Inflammatory macrophage (primary cell): ENCODE measurements around the gene TSPAN16.
"Not testable (repeated sequence)": the region's sequence is repeated elsewhere in the genome, so short reads cannot be mapped to it uniquely, and the experiment has no call there.

Experiments
- DNase-seq, 2 donors: peaks; one replicate each; pipeline ENCODE4 v3.0.0-alpha.2; 2020 to 2022

TSPAN16 gene

GRCh38 chr19:11346104-11346940 lies 50.4 kb downstream of the TSPAN16 start, which contains the start of the genes CCDC159 and TMEM205:
TSS of gene CCDC159 (plus strand) at chr19:11346519. CDS start at chr19:11346607, 88 bp downstream.
TSS of gene TMEM205 (minus strand) at chr19:11346268. CDS start at chr19:11345619, 649 bp downstream.
- DNase-seq = peak; percentile 100

GRCh38 chr19:11347546-11348039 lies 51.6 kb downstream of the TSPAN16 start:
- DNase-seq = no peak

DNA sequence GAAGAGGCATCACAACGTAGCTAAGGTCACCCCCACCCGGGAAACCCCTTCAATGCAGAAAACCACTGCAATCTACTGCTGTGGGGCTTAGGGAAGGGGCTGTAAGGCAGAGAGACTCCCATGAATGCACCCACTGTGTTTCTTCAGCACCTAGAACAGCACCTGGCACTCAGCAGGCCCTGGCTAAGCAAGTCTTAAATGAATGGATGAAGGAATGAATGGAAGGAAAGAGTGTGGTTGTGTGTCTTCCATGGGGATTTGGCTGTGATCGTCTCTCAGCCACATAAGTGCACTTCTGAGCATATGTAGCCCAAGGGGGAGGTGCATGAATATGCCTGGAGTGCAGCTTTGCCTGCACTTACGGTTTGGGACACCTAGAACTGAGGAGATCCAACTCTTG lies 53.2 kb downstream of the TSPAN16 start:
- DNase-seq = no peak

GRCh38 chr19:11354102-11354501 lies 58.1 kb downstream of the TSPAN16 start:
- not testable (repeated sequence) for DNase-seq

- DNase-seq = peak; percentile 92 to 93
These were observed 59.5 kb downstream of the TSPAN16 start, which contains the start of gene PLPPR2 for GRCh38 chr19:11355160-11356073. TSS of gene PLPPR2 (plus strand) at chr19:11355432. CDS start at chr19:11357674, 2,242 bp downstream.

DNA sequence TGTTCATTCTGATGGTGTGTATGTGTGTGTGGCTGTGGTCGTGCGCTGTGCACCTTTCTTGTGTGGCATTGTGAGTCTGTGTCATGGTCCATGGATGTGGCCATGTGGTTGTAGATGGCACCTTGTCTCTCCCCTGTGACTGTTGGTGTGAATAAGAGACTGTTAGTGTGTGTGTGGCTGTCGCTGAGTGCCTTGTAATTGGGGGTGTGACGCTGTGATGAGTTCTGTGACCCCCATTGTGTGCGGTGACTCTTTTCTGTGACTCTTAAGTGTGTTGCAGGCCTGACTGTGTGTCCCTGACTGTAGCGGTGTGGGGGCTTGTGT lies 60.1 kb downstream of the TSPAN16 start:
- DNase-seq = no peak

GRCh38 chr19:11356676-11357550 lies 61.0 kb downstream of the TSPAN16 start:
- DNase-seq = no peak

GRCh38 chr19:11359421-11359820 lies 63.5 kb downstream of the TSPAN16 start:
- DNase-seq = no peak

DNA sequence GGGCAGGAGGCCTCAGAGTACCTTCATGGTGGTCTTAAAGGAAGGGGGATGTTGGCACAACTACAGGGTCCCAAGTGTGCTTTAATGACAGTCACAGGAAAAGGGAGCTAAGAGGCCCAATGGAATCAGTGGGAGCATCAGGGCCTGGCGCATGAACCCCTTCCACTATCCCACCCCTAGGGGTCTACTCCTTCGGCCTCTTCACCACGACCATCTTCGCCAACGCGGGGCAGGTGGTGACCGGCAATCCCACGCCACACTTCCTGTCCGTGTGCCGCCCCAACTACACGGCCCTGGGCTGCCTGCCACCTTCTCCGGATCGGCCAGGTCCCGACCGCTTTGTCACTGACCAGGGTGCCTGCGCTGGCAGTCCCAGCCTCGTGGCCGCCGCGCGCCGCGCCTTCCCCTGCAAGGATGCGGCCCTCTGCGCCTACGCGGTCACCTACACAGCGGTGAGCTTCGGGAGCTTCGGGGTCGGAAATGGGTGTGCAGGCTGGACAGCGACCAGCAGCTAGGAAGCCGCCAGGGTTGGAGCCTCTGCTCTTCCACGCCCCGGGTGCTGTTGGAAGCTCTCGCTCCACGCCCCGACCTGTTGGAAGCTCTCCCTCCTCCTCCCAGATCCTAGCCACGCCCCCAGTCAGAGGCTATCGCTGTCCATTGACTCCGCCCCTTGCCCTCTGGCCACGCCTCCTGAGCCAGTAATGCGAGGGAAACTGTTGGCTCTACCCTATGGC lies 65.2 kb downstream of the TSPAN16 start:
- no peak for DNase-seq

- no peak for DNase-seq
These were observed 66.1 kb downstream of the TSPAN16 start for GRCh38 chr19:11361771-11362731.

- DNase-seq = no peak
These were observed 67.9 kb downstream of the TSPAN16 start for GRCh38 chr19:11363881-11364280.

- DNase-seq = no peak
These were observed 68.4 kb downstream of the TSPAN16 start for GRCh38 chr19:11364296-11364904.

DNA sequence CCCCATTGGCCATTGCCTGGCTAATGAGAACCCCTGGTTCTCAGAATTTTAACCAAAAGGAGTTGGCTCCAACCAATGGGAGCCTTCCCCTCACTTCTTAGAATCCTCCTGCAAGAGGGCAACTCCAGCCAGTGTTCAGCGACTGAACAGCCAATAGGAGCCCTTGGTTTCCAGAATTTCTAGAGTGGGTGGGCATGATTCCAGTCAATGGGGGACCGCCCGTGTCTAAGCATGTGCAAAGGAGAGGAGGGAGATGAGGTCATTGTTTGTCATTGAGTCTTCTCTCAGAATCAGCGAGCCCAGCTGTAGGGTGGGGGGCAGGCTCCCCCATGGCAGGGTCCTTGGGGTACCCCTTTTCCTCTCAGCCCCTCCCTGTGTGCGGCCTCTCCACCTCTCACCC lies 69.0 kb downstream of the TSPAN16 start:
- DNase-seq = no peak
